Measurements from ENCODE around the gene MAD1L1.

- TF ChIP-seq CTCF (conservative IDR thresholded peaks at IDR 0.05; ENCODE audit: low read depth, low read length) (no peak), EZH2 (IDR thresholded peaks at IDR 0.05; ENCODE audit: borderline replicate concordance, low read depth, low read length, poor library complexity, severe bottlenecking) (no peak)
These were observed 126.3 kb downstream of the MAD1L1 start for GRCh38 chr7:2106440-2106839.
